Nephron (organoid): Measurements from ENCODE around the gene LDB1.

Experiments
- H3K27ac Mint-ChIP-seq, 3 experiments: 2 replicates each; pipeline ENCODE4 v1.8.0; 2020; ENCODE audit warnings: mixed read lengths in 3 of 3, mild to moderate bottlenecking in 2 of 3, moderate library complexity in 1 of 3
- H3K27me3 Mint-ChIP-seq: 2 replicates; pipeline ENCODE4 v1.8.0; 2021; ENCODE audit warnings: low read depth, mild to moderate bottlenecking, moderate library complexity, mixed read lengths
- H3K36me3 Mint-ChIP-seq: 2 replicates; pipeline ENCODE4 v1.8.0; 2020; ENCODE audit warnings: low read depth, mixed read lengths
- H3K4me1 Mint-ChIP-seq: 2 replicates; pipeline ENCODE4 v1.8.0; 2020; ENCODE audit warnings: mixed read lengths
- H3K4me3 Mint-ChIP-seq, 3 experiments: 2 replicates each; pipeline ENCODE4 v1.8.0; 2020; ENCODE audit warnings: mild to moderate bottlenecking in 3 of 3, mixed read lengths in 3 of 3, moderate library complexity in 2 of 3
- H3K9me3 Mint-ChIP-seq: 2 replicates; pipeline ENCODE4 v1.8.0; 2020; ENCODE audit warnings: mixed read lengths
- TF ChIP-seq, protein P1 (sequence below), 3 experiments: fragments of 200-600 bp; sonication (generic); IDR thresholded peaks; one replicate each; pipeline ENCODE4 v1.5.0; 2021; ENCODE audit warnings: antibody characterized with exemption in 3 of 3; ENCODE audit not compliant: unreplicated experiment in 3 of 3

LDB1 gene

DNA sequence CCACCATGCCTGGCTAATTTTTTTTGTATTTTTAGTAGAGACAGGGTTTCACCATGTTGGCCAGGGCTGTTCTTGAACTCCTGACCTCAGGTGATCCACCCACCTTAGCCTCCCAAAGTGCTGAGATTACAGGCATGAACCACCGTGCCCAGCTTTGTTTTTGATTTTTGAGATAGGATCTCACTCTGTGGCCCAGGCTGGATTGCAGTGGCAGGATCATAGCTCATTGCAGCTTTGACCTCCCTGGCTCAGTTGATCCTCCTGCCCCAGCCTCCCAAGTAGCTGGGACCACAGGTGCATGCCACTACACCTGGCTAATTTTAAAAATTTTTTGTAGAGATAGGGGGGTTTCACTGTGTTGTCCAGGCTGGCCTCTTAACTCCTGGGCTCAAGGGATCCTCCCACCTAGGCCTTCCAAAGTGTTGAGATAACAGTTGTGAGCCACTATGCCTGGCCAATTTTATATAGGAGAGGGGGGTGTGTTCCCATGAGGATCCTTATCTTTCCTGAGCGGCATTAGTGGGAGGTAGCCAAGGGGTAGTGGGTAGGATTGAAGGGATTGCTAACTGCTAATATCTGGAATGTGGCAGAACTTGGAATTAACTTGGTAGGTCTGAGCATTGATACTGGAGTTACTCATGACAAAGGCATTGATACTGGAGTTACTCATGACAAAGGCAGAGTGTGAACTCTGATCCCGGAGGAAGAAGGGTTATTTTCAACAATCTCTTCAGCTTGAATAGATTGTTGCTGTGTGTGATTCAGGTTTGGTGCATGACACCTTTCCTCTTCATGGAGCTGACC, 31.0 kb upstream of the LDB1 start:
- no peaks in the 10 kb centered on the region for H3K9me3 Mint-ChIP-seq
- H3K27ac Mint-ChIP-seq = peak overlapping the region; percentile 87 to 92 (median 91)
- H3K4me1 Mint-ChIP-seq = peaks cover 20% of the 10 kb centered on the region
- peak overlapping the region; percentile 94 to 99 (median 97) for H3K4me3 Mint-ChIP-seq
- no peaks in the 10 kb centered on the region for H3K27me3 Mint-ChIP-seq
- H3K36me3 Mint-ChIP-seq = peaks cover 48% of the 10 kb centered on the region
- TF ChIP-seq, protein P1, sequence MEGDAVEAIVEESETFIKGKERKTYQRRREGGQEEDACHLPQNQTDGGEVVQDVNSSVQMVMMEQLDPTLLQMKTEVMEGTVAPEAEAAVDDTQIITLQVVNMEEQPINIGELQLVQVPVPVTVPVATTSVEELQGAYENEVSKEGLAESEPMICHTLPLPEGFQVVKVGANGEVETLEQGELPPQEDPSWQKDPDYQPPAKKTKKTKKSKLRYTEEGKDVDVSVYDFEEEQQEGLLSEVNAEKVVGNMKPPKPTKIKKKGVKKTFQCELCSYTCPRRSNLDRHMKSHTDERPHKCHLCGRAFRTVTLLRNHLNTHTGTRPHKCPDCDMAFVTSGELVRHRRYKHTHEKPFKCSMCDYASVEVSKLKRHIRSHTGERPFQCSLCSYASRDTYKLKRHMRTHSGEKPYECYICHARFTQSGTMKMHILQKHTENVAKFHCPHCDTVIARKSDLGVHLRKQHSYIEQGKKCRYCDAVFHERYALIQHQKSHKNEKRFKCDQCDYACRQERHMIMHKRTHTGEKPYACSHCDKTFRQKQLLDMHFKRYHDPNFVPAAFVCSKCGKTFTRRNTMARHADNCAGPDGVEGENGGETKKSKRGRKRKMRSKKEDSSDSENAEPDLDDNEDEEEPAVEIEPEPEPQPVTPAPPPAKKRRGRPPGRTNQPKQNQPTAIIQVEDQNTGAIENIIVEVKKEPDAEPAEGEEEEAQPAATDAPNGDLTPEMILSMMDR (IDR thresholded peaks at IDR 0.05; ENCODE audit: unreplicated experiment in 3 of 3) = no peak

GRCh38 chr10:102148275-102148674, 28.1 kb upstream of the LDB1 start:
- TF ChIP-seq, protein P1 (IDR thresholded peaks at IDR 0.05; ENCODE audit: unreplicated experiment in 3 of 3) = no peak
- H3K27ac Mint-ChIP-seq = no peak overlapping the region
- peaks cover 24% of the 10 kb centered on the region for H3K4me1 Mint-ChIP-seq
- H3K27me3 Mint-ChIP-seq = no peaks in the 10 kb centered on the region
- no peaks in the 10 kb centered on the region for H3K9me3 Mint-ChIP-seq
- no peak overlapping the region for H3K4me3 Mint-ChIP-seq
- peaks cover 61% of the 10 kb centered on the region for H3K36me3 Mint-ChIP-seq

- Mint-ChIP-seq H3K27ac (no peak overlapping the region), H3K4me3 (no peak overlapping the region), H3K27me3 (no peaks in the 10 kb centered on the region), H3K9me3 (no peaks in the 10 kb centered on the region), H3K36me3 (peaks cover 64% of the 10 kb centered on the region), H3K4me1 (peaks cover 17% of the 10 kb centered on the region)
- TF ChIP-seq, protein P1 (IDR thresholded peaks at IDR 0.05; ENCODE audit: unreplicated experiment in 3 of 3) = no peak
These were observed 27.4 kb upstream of the LDB1 start for GRCh38 chr10:102147561-102147960.

GRCh38 chr10:102146971-102147428, 26.8 kb upstream of the LDB1 start:
- peaks cover 12% of the 10 kb centered on the region for H3K4me1 Mint-ChIP-seq
- no peaks in the 10 kb centered on the region for H3K9me3 Mint-ChIP-seq
- H3K4me3 Mint-ChIP-seq = no peak overlapping the region
- peaks cover 65% of the 10 kb centered on the region for H3K36me3 Mint-ChIP-seq
- TF ChIP-seq, protein P1 (IDR thresholded peaks at IDR 0.05; ENCODE audit: unreplicated experiment in 3 of 3) = no peak
- H3K27ac Mint-ChIP-seq = no peak overlapping the region
- no peaks in the 10 kb centered on the region for H3K27me3 Mint-ChIP-seq

DNA sequence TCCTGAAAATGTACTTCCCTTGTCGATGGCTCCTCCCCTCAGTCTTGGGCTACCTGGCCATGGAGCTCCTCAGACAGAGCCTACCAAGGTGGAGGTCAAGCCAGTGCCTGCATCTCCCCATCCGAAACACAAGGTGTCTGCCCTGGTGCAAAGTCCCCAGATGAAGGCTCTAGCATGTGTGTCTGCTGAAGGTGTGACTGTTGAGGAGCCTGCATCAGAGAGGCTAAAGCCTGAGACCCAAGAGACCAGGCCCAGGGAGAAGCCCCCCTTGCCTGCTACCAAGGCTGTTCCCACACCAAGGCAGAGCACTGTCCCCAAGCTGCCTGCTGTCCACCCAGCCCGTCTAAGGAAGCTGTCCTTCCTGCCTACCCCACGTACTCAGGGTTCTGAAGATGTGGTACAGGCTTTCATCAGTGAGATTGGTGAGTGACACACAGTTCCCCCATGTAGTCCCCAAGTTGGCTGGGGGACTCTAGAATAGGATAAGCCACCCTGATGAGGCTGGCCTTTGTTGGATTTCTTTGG, 21.5 kb upstream of the LDB1 start:
- H3K36me3 Mint-ChIP-seq = peaks cover 71% of the 10 kb centered on the region
- no peaks in the 10 kb centered on the region for H3K9me3 Mint-ChIP-seq
- TF ChIP-seq, protein P1 (IDR thresholded peaks at IDR 0.05; ENCODE audit: unreplicated experiment in 3 of 3) = no peak
- peaks cover 17% of the 10 kb centered on the region for H3K4me1 Mint-ChIP-seq
- H3K27ac Mint-ChIP-seq = no peak overlapping the region
- no peak overlapping the region for H3K4me3 Mint-ChIP-seq
- H3K27me3 Mint-ChIP-seq = no peaks in the 10 kb centered on the region
